Mucosa of gallbladder (tissue), 1 donor: ENCODE measurements around the gene AFF1. TPM values are rescaled to one million over a fixed set of nuclear protein-coding genes. Genes with fewer than 3 reads are reported as not detected.

Experiments used
- DNase-seq: peaks from one replicate; pipeline ENCODE4 v3.0.0-alpha.2; 2020; ENCODE audit warnings: low spot score
- total RNA-seq: library from RNA; stranded (reverse); gene quantifications from one replicate; pipeline ENCODE4 v1.2.1, GENCODE V29; 2021
- donor health status: DM: no; HTN: no; CAD: no.

AFF1 gene
- total RNA-seq, 1 donor from 2014 or later: 97.3 TPM

- DNase-seq: no peak
Measured at GRCh38 chr4:86955888-86956451, 21.2 kb downstream of the AFF1 start.

- no peak for DNase-seq
Measured at GRCh38 chr4:86957215-86957614, 22.4 kb downstream of the AFF1 start.

GRCh38 chr4:86959588-86960500 lies 25.0 kb downstream of the AFF1 start:
- no peak for DNase-seq

GRCh38 chr4:86960557-86960961 lies 25.7 kb downstream of the AFF1 start:
- DNase-seq: no peak

- no peak for DNase-seq
Measured at GRCh38 chr4:86961116-86961515, 26.3 kb downstream of the AFF1 start.

- no peak for DNase-seq
Measured at GRCh38 chr4:86961605-86962295, 26.9 kb downstream of the AFF1 start.

- DNase-seq: no peak
Measured at GRCh38 chr4:86963697-86964096, 28.9 kb downstream of the AFF1 start.

GRCh38 chr4:86965019-86965976 lies 30.5 kb downstream of the AFF1 start:
- DNase-seq: no peak

GRCh38 chr4:86967073-86967472 lies 32.3 kb downstream of the AFF1 start:
- DNase-seq: no peak

GRCh38 chr4:86967798-86968197 lies 33.0 kb downstream of the AFF1 start:
- DNase-seq: no peak

GRCh38 chr4:86968547-86968946 lies 33.7 kb downstream of the AFF1 start:
- DNase-seq: no peak

GRCh38 chr4:86970447-86971354 lies 35.9 kb downstream of the AFF1 start:
- DNase-seq: no peak

- no peak for DNase-seq
Measured at GRCh38 chr4:86971355-86971683, 36.5 kb downstream of the AFF1 start.

GRCh38 chr4:86972997-86973396 lies 38.2 kb downstream of the AFF1 start:
- DNase-seq: peak; percentile 62

GRCh38 chr4:86973668-86974067 lies 38.9 kb downstream of the AFF1 start:
- no peak for DNase-seq

- DNase-seq: no peak
Measured at GRCh38 chr4:86974551-86974994, 39.8 kb downstream of the AFF1 start.

- DNase-seq: no peak
Measured at GRCh38 chr4:86975927-86976326, 41.1 kb downstream of the AFF1 start.

GRCh38 chr4:86976801-86977485 lies 42.1 kb downstream of the AFF1 start:
- no peak for DNase-seq

- peak; percentile 69 for DNase-seq
Measured at GRCh38 chr4:86977621-86978184, 42.9 kb downstream of the AFF1 start.

- no peak for DNase-seq
Measured at GRCh38 chr4:86978709-86979108, 43.9 kb downstream of the AFF1 start.
